Measurements from ENCODE around the gene HM13.
"Not testable (repeated sequence)": the region's sequence is repeated elsewhere in the genome, so short reads cannot be mapped to it uniquely, and the experiment has no call there.

HM13 gene

GRCh38 chr20:31579245-31579644 is 65.0 kb downstream of the HM13 start:
- H3K4me1 ChIP-seq (ENCODE audit: insufficient read depth, low read length) = peaks cover 9% of the 10 kb centered on the region

DNA sequence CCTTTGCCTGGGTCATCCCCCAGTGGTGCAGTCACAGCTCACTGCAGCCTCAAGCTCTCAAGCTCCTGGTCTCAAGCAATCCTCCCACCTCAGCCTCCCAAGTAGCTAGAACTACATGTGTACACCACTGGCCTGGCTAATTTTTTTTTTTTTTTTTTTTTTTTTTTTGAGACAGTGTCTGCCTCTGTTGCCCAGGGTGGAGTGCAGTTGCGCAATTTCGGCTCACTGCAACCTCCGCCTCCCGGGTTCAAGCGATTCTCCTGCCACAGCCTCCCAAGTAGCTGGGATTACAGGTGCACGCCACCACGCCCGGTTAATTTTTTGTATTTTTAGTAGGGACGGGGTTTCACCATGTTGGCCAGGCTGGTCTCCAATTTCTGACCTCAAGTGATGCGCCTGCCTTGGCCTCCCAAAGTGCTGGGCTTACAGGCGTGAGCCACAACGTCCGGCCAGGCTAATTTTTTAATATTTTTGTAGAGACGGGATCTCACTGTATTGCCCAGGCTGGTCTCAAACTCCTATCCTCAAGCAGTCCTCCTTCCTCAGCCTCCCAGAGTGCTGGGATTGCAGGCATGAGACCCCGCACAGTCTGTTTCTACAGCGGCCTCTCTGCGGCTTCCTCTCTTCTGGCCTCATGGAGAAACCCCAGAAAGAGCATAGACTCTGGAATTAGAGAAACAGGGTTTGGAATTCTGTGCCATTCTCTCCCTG is 65.9 kb downstream of the HM13 start:
- not testable (repeated sequence) for H3K9me3 ChIP-seq (ENCODE audit: low read length); H3K4me3 ChIP-seq (ENCODE audit: low read length); H2AFZ ChIP-seq (ENCODE audit: low read depth, low read length); H3K27me3 ChIP-seq (ENCODE audit: insufficient read depth, low read length); H3K36me3 ChIP-seq (ENCODE audit: insufficient read depth, low read length); H3K4me1 ChIP-seq (ENCODE audit: insufficient read depth, low read length)

More at GRCh38 chr20:31579245-31579644, 65.0 kb downstream of the HM13 start:
- Histone ChIP-seq H2AFZ (ENCODE audit: low read depth, low read length) (no peak overlapping the region), H3K9me3 (ENCODE audit: low read length) (no peaks in the 10 kb centered on the region), H3K36me3 (ENCODE audit: insufficient read depth, low read length) (no peaks in the 10 kb centered on the region), H3K4me3 (ENCODE audit: low read length) (no peak overlapping the region), H3K27me3 (ENCODE audit: insufficient read depth, low read length) (no peaks in the 10 kb centered on the region)

DNA sequence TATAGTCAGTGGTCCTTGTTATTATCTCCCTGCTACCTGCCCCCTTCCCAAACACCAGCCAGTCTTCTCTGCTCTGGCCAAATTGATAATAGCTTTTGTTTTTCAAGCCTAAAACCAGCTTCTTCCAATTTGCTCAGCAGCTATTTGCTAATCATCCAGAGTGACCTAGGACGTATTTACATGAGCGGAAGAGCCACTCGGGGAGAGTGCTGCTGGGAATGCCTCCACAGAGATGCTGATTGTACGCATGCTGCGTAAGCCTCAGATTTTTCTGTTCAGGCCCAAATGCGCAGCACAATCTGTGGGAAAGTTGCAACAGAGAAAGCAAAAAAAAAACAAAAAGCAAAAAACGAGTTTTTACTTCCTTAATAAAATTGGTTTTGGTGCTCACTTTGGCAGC is 66.5 kb downstream of the HM13 start:
- Histone ChIP-seq H3K4me1 (ENCODE audit: insufficient read depth, low read length) (peaks cover 9% of the 10 kb centered on the region), H3K27me3 (ENCODE audit: insufficient read depth, low read length) (no peaks in the 10 kb centered on the region), H3K36me3 (ENCODE audit: insufficient read depth, low read length) (no peaks in the 10 kb centered on the region), H2AFZ (ENCODE audit: low read depth, low read length) (no peak overlapping the region), H3K9me3 (ENCODE audit: low read length) (no peaks in the 10 kb centered on the region), H3K4me3 (ENCODE audit: low read length) (no peak overlapping the region)

- peaks cover 9% of the 10 kb centered on the region for H3K4me1 ChIP-seq (ENCODE audit: insufficient read depth, low read length)
- no peaks in the 10 kb centered on the region for H3K27me3 ChIP-seq (ENCODE audit: insufficient read depth, low read length)
These were observed 67.1 kb downstream of the HM13 start for GRCh38 chr20:31581391-31581790.

GRCh38 chr20:31587545-31588389 is 73.5 kb downstream of the HM13 start:
- Histone ChIP-seq H3K4me1 (ENCODE audit: insufficient read depth, low read length) (peaks cover 8% of the 10 kb centered on the region), H2AFZ (ENCODE audit: low read depth, low read length) (no peak overlapping the region), H3K9me3 (ENCODE audit: low read length) (no peaks in the 10 kb centered on the region), H3K4me3 (ENCODE audit: low read length) (no peak overlapping the region), H3K36me3 (ENCODE audit: insufficient read depth, low read length) (no peaks in the 10 kb centered on the region), H3K27me3 (ENCODE audit: insufficient read depth, low read length) (no peaks in the 10 kb centered on the region)

More at GRCh38 chr20:31581391-31581790, 67.1 kb downstream of the HM13 start:
- no peaks in the 10 kb centered on the region for H3K9me3 ChIP-seq (ENCODE audit: low read length)
- H3K4me3 ChIP-seq (ENCODE audit: low read length) = no peak overlapping the region
- H2AFZ ChIP-seq (ENCODE audit: low read depth, low read length) = no peak overlapping the region
- H3K36me3 ChIP-seq (ENCODE audit: insufficient read depth, low read length) = no peaks in the 10 kb centered on the region

- Histone ChIP-seq H3K4me1 (ENCODE audit: insufficient read depth, low read length) (peaks cover 20% of the 10 kb centered on the region), H3K36me3 (ENCODE audit: insufficient read depth, low read length) (no peaks in the 10 kb centered on the region), H3K4me3 (ENCODE audit: low read length) (no peak overlapping the region), H3K9me3 (ENCODE audit: low read length) (no peaks in the 10 kb centered on the region), H2AFZ (ENCODE audit: low read depth, low read length) (no peak overlapping the region), H3K27me3 (ENCODE audit: insufficient read depth, low read length) (no peaks in the 10 kb centered on the region)
These were observed 76.5 kb downstream of the HM13 start for GRCh38 chr20:31590717-31591225.

- Histone ChIP-seq H3K4me1 (ENCODE audit: insufficient read depth, low read length) (peaks cover 20% of the 10 kb centered on the region), H3K36me3 (ENCODE audit: insufficient read depth, low read length) (no peaks in the 10 kb centered on the region), H3K9me3 (ENCODE audit: low read length) (no peaks in the 10 kb centered on the region), H3K4me3 (ENCODE audit: low read length) (no peak overlapping the region), H2AFZ (ENCODE audit: low read depth, low read length) (no peak overlapping the region), H3K27me3 (ENCODE audit: insufficient read depth, low read length) (no peaks in the 10 kb centered on the region)
These were observed 79.2 kb downstream of the HM13 start for GRCh38 chr20:31593221-31594001.

GRCh38 chr20:31594002-31594557 is 79.8 kb downstream of the HM13 start:
- Histone ChIP-seq H3K27me3 (ENCODE audit: insufficient read depth, low read length) (no peaks in the 10 kb centered on the region), H2AFZ (ENCODE audit: low read depth, low read length) (no peak overlapping the region), H3K4me3 (ENCODE audit: low read length) (no peak overlapping the region), H3K36me3 (ENCODE audit: insufficient read depth, low read length) (no peaks in the 10 kb centered on the region), H3K4me1 (ENCODE audit: insufficient read depth, low read length) (peaks cover 20% of the 10 kb centered on the region), H3K9me3 (ENCODE audit: low read length) (no peaks in the 10 kb centered on the region)

GRCh38 chr20:31594558-31595379 is 80.5 kb downstream of the HM13 start:
- no peaks in the 10 kb centered on the region for H3K36me3 ChIP-seq (ENCODE audit: insufficient read depth, low read length)
- H3K9me3 ChIP-seq (ENCODE audit: low read length) = no peaks in the 10 kb centered on the region
- no peak overlapping the region for H2AFZ ChIP-seq (ENCODE audit: low read depth, low read length)
- H3K4me1 ChIP-seq (ENCODE audit: insufficient read depth, low read length) = peaks cover 20% of the 10 kb centered on the region
- no peak overlapping the region for H3K4me3 ChIP-seq (ENCODE audit: low read length)
- H3K27me3 ChIP-seq (ENCODE audit: insufficient read depth, low read length) = no peaks in the 10 kb centered on the region

GRCh38 chr20:31595380-31595653 is 81.1 kb downstream of the HM13 start:
- Histone ChIP-seq H3K36me3 (ENCODE audit: insufficient read depth, low read length) (no peaks in the 10 kb centered on the region), H2AFZ (ENCODE audit: low read depth, low read length) (no peak overlapping the region), H3K4me3 (ENCODE audit: low read length) (no peak overlapping the region), H3K4me1 (ENCODE audit: insufficient read depth, low read length) (peaks cover 20% of the 10 kb centered on the region), H3K9me3 (ENCODE audit: low read length) (no peaks in the 10 kb centered on the region), H3K27me3 (ENCODE audit: insufficient read depth, low read length) (no peaks in the 10 kb centered on the region)

DNA sequence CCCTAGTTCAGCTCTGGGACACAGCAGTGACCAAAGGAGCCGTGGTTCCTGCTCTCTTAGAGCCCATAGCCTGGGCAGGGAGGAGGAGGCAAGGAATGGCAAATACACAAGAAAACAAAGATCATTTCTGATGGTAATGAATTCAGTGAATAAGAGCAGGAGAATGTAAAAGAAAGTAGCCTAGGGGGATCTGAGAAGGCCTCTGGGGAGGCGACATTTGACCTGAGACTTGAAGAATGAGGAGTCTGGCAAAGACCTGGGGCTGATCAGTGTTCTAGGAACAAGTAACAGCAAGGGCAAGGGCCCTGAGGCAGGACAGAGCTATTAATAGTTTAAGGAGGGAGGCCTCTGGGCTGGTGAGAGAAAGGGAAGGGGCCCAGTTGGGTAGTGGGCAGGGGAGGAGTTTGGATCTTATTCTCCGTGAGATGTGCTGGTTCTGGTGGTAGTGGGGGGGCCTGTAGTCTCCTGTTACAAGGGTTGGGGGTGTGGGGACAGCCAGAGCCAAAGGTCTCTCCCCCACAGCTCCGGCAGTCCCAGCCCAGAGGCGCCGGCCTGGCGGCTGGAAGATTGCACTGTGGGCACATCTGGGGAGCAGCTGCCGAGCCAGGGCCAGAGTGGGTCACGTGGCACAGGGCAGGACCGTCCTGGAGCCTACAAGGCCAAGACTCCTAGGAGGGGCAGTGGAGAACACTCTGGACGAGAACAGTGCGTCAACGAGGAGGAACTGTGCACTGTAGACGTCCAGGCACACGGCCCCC is 81.6 kb downstream of the HM13 start:
- Histone ChIP-seq H2AFZ (ENCODE audit: low read depth, low read length) (no peak overlapping the region), H3K9me3 (ENCODE audit: low read length) (no peaks in the 10 kb centered on the region), H3K36me3 (ENCODE audit: insufficient read depth, low read length) (no peaks in the 10 kb centered on the region), H3K4me3 (ENCODE audit: low read length) (no peak overlapping the region), H3K27me3 (ENCODE audit: insufficient read depth, low read length) (no peaks in the 10 kb centered on the region), H3K4me1 (ENCODE audit: insufficient read depth, low read length) (peaks cover 19% of the 10 kb centered on the region)

DNA sequence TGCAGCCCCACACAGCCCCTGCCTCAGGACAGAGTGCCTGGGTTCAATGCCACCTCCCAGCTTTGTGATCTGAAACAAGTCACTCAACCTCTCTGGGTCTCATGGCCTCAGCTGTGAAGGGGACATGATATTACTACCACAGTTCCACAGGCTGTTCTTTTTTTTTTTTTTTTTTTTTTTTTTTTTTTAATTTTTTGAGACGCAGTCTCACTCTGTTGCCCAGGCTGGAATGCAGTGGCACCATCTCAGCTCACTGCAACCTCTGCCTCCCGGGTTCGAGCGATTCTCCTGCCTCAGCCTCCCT is 82.1 kb downstream of the HM13 start:
- not testable (repeated sequence) for H3K36me3 ChIP-seq (ENCODE audit: insufficient read depth, low read length); H3K9me3 ChIP-seq (ENCODE audit: low read length); H3K27me3 ChIP-seq (ENCODE audit: insufficient read depth, low read length); H2AFZ ChIP-seq (ENCODE audit: low read depth, low read length); H3K4me3 ChIP-seq (ENCODE audit: low read length)
- H3K4me1 ChIP-seq (ENCODE audit: insufficient read depth, low read length) = peaks cover 13% of the 10 kb centered on the region
